Bronchial epithelial cell (primary cell): ENCODE measurements around the gene IFITM1. TPM values are rescaled to one million over a fixed set of nuclear protein-coding genes. Genes with fewer than 3 reads are reported as not detected.
A peak's percentile ranks its signal among the peaks of the same experiment; 100 is the strongest.
"Not testable (repeated sequence)": the region's sequence is repeated elsewhere in the genome, so short reads cannot be mapped to it uniquely, and the experiment has no call there.

Experiments
- DNase-seq: peaks from one replicate; pipeline ENCODE4 v3.0.0-alpha.2; 2010; ENCODE audit warnings: low read depth
- FAIRE-seq: peaks from 2 replicates; lab custom pipeline; 2011; peaks lifted over from hg19 to GRCh38; lab: Jason Lieb, UNC
- H3K27me3 ChIP-seq: 2 replicates; pipeline ENCODE4 v1.5.1; 2011; ENCODE audit warnings: low read length; ENCODE audit not compliant: control insufficient read depth, insufficient read depth
- H3K36me3 ChIP-seq: 2 replicates; pipeline ENCODE4 v1.5.1; 2011; ENCODE audit warnings: low read length; ENCODE audit not compliant: control insufficient read depth, insufficient read depth
- H3K4me3 ChIP-seq: 2 replicates; pipeline ENCODE4 v1.5.1; 2011; ENCODE audit warnings: mild to moderate bottlenecking, low read depth, low read length, control low read depth
- total RNA-seq: library from RNA; depleted of rRNA; stranded (reverse); fragments of >200 nt; gene quantifications from 2 replicates; pipeline ENCODE4 v1.2.1, GENCODE V29; 2014
- TF ChIP-seq, protein P1 (sequence below): IDR thresholded peaks from 2 replicates; pipeline ENCODE4 v1.5.1; 2011; ENCODE audit warnings: mild to moderate bottlenecking, moderate library complexity, low read length, control low read depth, inconsistent platforms; ENCODE audit not compliant: insufficient read depth, severe bottlenecking

Gene IFITM1
- total RNA-seq, 1 donor from 2014 or later: 1.8 TPM

DNA sequence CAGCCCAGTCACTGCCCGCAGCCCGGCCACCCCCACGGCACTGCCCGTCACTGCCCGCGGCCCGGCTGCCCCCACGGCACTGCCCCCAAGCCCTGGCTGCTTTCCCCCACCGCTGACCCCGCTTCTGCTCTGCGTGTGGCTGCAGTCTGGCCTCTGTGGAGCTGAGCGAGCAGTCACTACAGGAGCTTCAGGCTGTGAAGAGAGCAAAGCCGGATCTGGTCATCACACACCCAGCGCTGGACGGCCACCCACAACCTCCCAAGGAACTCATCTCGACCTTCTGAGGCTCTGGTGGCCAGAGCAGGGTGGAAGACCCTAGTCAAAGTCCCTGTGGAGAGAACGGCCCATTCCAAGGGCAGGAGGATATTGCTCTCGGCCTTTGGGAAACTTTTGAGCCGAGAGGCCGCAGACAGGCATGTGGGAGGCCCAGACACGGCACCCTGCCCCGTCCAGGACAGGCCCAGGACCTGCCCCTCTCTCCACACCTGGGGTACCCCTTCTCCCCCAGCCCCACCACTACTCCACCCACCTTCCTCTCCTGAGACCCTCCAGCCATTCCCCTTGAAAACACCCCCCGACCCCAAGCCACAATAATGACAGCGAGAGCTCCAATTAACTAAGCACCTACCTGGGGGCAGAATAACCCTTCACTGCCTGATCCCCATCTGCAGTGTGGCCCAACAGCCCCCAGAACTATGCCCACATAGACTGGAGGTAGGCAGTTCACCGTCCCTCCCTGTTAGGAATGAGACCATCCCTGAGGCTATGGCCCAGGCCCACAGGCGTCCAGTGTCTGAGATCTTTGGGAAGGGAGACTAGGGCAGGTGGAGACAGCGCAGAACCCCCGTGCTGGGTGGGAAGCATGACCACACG, 28.6 kb upstream of the IFITM1 start:
- DNase-seq (no peak), FAIRE-seq (no peak)
- TF ChIP-seq, protein P1, sequence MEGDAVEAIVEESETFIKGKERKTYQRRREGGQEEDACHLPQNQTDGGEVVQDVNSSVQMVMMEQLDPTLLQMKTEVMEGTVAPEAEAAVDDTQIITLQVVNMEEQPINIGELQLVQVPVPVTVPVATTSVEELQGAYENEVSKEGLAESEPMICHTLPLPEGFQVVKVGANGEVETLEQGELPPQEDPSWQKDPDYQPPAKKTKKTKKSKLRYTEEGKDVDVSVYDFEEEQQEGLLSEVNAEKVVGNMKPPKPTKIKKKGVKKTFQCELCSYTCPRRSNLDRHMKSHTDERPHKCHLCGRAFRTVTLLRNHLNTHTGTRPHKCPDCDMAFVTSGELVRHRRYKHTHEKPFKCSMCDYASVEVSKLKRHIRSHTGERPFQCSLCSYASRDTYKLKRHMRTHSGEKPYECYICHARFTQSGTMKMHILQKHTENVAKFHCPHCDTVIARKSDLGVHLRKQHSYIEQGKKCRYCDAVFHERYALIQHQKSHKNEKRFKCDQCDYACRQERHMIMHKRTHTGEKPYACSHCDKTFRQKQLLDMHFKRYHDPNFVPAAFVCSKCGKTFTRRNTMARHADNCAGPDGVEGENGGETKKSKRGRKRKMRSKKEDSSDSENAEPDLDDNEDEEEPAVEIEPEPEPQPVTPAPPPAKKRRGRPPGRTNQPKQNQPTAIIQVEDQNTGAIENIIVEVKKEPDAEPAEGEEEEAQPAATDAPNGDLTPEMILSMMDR: no peak
- Histone ChIP-seq H3K36me3 (no peaks in the 10 kb centered on the region), H3K27me3 (peaks cover 37% of the 10 kb centered on the region), H3K4me3 (no peak overlapping the region)

DNA sequence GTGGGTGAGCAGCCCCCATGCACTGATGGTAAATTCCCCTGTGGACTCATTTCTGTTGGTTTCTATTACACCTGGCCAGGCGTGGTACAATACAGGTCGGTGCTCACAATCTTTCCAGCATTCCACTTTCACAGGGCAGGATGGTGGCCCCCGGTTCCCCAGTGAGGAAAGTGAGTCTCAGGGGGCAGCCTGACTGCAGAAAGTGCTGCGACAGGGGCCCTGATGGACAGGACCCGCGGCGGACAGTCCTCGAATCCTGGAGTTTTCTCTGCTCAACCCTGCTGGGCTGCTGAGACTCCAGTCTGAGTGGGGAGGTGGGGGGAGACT, 28.0 kb upstream of the IFITM1 start:
- TF ChIP-seq, protein P1: no peak
- FAIRE-seq (no peak), DNase-seq (no peak)
- Histone ChIP-seq H3K27me3 (peaks cover 34% of the 10 kb centered on the region), H3K36me3 (no peaks in the 10 kb centered on the region), H3K4me3 (no peak overlapping the region)

DNA sequence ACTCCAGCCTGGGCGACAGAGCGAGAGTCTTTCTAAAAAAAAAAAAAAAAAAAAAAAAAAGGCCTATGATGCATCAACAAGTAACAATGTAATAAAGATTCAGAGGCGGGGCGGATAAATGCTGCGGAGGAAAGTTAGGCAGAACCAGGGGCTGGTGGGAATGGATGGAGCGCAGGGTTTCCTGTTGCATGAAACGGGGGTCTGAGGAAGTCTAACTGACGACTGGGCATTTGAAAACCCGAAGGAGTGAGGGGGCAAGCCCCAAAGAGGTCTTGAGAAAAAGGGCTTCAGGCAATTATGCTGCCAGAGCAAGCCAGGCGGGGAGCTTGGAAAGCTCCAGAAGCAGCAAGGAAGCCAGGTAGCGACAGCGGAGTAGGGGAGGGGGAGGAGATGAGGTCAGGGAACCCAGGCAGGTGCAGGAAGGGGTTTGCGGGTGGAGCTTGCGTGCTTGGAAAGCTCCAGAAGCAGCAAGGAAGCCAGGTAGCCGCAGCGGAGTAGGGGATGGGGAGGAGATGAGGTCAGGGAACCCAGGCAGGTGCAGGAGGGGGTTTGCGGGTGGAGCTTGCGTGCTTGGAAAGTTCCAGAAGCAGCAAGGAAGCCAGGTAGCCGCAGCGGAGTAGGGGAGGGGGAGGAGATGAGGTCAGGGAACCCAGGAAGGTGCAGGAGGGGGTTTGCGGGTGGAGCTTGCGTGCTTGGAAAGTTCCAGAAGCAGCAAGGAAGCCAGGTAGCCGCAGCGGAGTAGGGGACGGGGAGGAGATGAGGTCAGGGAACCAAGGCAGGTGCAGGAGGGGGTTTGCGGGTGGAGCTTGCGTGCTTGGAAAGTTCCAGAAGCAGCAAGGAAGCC, 26.6 kb upstream of the IFITM1 start:
- DNase-seq, FAIRE-seq, H3K4me3 ChIP-seq, H3K36me3 ChIP-seq: not testable (repeated sequence)
- H3K27me3 ChIP-seq: peaks cover 21% of the 10 kb centered on the region

DNA sequence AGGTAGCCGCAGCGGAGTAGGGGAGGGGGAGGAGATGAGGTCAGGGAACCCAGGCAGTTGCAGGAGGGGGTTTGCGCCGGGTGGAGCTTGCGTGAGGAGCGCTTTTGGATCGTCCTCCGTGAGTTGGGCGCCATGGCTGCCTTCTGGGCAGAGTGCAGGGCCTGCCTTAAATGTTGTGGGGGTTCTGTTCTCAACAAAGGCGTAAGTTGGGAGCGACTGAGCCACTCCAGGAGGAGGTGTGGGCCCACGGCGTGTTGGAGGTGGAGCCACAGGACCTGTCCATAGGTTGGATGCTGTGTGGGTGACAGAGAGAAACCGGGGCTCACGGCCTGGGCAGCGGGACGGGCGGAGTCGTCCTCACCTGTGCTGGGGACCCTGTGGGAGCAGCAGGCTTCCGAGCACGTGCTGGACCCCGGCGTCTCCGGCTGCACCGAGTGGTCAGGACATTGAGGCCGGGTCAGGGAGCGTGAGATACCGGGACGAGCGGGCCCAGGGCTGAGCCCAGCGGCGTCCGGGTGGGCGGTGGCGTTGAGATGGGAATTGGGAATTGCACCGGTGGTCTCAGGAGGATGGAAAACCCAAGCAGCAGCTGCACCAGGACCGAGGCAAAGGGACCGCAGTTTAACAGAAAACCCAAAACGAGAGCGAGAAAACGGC, 25.9 kb upstream of the IFITM1 start:
- DNase-seq (no peak), FAIRE-seq (no peak)
- Histone ChIP-seq H3K4me3 (peak overlapping the region; percentile 39), H3K36me3 (no peaks in the 10 kb centered on the region), H3K27me3 (peaks cover 14% of the 10 kb centered on the region)
- TF ChIP-seq, protein P1: no peak

DNA sequence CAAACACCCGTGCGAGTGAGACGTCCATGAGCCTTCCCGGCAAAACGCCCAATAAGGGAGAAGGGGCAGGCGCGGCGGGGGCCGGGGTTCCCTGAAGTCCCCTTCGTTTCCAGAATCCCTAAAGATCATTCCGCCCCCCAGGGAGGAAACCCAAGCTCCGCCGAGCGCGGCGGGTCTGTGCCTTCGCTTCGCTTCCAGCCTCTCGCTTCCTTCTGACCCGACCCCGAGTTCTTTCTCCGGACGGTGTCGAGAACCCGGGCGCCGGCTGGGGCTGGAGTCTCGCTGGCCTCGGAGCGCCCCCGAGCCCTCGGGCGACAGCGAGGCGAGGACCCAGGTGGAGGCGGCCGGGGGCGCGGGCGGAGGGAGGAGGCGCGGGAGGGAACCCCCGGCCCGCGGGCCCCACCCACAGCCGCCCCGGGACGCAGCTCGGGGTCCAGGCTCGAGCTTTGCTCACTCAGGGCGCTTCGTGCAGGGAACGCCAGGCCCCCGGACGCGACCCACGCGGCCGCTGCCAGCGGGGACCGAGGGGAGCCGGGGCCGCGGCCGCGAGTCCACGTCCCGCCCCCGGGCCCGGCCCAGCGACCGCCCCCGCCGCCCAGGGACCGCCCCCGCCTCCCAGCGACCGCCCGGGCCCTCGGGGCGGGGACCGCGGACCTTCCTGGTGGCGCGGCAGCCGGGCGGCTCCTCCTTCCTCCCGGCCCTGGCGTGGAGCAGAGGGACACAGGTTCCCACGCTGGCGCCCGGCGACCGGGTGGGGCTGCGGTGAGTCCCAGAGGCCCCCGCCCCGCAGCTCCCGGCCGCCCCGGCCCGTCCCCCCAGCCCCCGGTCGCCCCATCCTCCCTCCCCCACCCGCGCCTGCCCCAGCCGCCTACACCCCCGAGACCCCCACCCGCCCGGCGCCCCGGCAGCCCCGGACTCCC, 25.1 kb upstream of the IFITM1 start, which contains the start of gene PGGHG:
Gene PGGHG (plus strand): TSS at position 649 of the 920 bp plus-strand sequence. CDS start 691 bp downstream, outside the sequence.
- DNase-seq (no peak), FAIRE-seq (no peak)
- H3K36me3 ChIP-seq: no peaks in the 10 kb centered on the region
- TF ChIP-seq, protein P1: no peak
- peak within 1 kb of the TSS; percentile 39 for H3K4me3 ChIP-seq
- H3K27me3 ChIP-seq: peaks cover 14% of the 10 kb centered on the region
